Activated T-helper 9 cell treated with anti-CD3 and anti-CD28 coated beads, Interleukin-2, amount 50 U/mL, for 16 hours (primary cell): Measurements from ENCODE around the gene CDK17.

Experiments
- DNase-seq: peaks from one replicate; pipeline ENCODE4 v3.0.0-alpha.2; 2020; ENCODE audit warnings: low read depth

The CDK17 gene

GRCh38 chr12:96315741-96316481 is 84.3 kb downstream of the CDK17 start:
- peak; percentile 4 for DNase-seq

- no peak for DNase-seq
Measured at GRCh38 chr12:96314723-96315122, 85.5 kb downstream of the CDK17 start.

- no peak for DNase-seq
Measured at GRCh38 chr12:96313606-96314005, 86.6 kb downstream of the CDK17 start.

- no peak for DNase-seq
Measured at GRCh38 chr12:96311191-96311590, 89.0 kb downstream of the CDK17 start.

- no peak for DNase-seq
Measured at GRCh38 chr12:96310067-96310466, 90.2 kb downstream of the CDK17 start.

- DNase-seq: no peak
Measured at GRCh38 chr12:96308881-96309280, 91.4 kb downstream of the CDK17 start.

- DNase-seq: no peak
Measured at GRCh38 chr12:96305665-96306064, 94.6 kb downstream of the CDK17 start.

GRCh38 chr12:96303653-96304052 is 96.6 kb downstream of the CDK17 start:
- no peak for DNase-seq

GRCh38 chr12:96302687-96303310 is 97.4 kb downstream of the CDK17 start:
- DNase-seq: no peak

- no peak for DNase-seq
Measured at GRCh38 chr12:96301732-96302131, 98.5 kb downstream of the CDK17 start.

GRCh38 chr12:96300064-96300463 is 100.2 kb downstream of the CDK17 start:
- DNase-seq: no peak

GRCh38 chr12:96297504-96297903 is 102.7 kb downstream of the CDK17 start:
- no peak for DNase-seq

- DNase-seq: no peak
Measured at GRCh38 chr12:96295532-96296160, 104.6 kb downstream of the CDK17 start.

- DNase-seq: no peak
Measured at GRCh38 chr12:96294831-96295230, 105.4 kb downstream of the CDK17 start.

- DNase-seq: no peak
Measured at GRCh38 chr12:96293093-96293492, 107.1 kb downstream of the CDK17 start.

GRCh38 chr12:96289067-96289466 is 111.2 kb downstream of the CDK17 start:
- DNase-seq: no peak

GRCh38 chr12:96285158-96285557 is 115.1 kb downstream of the CDK17 start:
- no peak for DNase-seq

- DNase-seq: no peak
Measured at GRCh38 chr12:96274331-96274730, 125.9 kb downstream of the CDK17 start.

- no peak for DNase-seq
Measured at GRCh38 chr12:96271469-96272199, 128.6 kb downstream of the CDK17 start.

GRCh38 chr12:96266238-96266637 is 134.0 kb downstream of the CDK17 start:
- DNase-seq: no peak

- no peak for DNase-seq
Measured at GRCh38 chr12:96265836-96266235, 134.4 kb downstream of the CDK17 start.

GRCh38 chr12:96265400-96265799 is 134.8 kb downstream of the CDK17 start:
- no peak for DNase-seq

GRCh38 chr12:96263449-96263902 is 136.8 kb downstream of the CDK17 start:
- no peak for DNase-seq
